HG03354 (cell line): ENCODE results near the gene ZFP36L1.
"Not testable (repeated sequence)": the region's sequence is repeated elsewhere in the genome, so short reads cannot be mapped to it uniquely, and the experiment has no call there.

Experiments used
- ATAC-seq: cut with Tn5 transposase; IDR thresholded peaks from one replicate; pipeline ENCODE4 v1.9.1; 2021; ENCODE audit warnings: mild to moderate bottlenecking; ENCODE audit not compliant: unreplicated experiment, poor library complexity, severe bottlenecking

ZFP36L1 gene

GRCh38 chr14:68768316-68768715 lies 24.6 kb downstream of the ZFP36L1 start:
- no peak for ATAC-seq

- ATAC-seq = no peak
These were observed 25.6 kb downstream of the ZFP36L1 start for GRCh38 chr14:68767248-68767645.

DNA sequence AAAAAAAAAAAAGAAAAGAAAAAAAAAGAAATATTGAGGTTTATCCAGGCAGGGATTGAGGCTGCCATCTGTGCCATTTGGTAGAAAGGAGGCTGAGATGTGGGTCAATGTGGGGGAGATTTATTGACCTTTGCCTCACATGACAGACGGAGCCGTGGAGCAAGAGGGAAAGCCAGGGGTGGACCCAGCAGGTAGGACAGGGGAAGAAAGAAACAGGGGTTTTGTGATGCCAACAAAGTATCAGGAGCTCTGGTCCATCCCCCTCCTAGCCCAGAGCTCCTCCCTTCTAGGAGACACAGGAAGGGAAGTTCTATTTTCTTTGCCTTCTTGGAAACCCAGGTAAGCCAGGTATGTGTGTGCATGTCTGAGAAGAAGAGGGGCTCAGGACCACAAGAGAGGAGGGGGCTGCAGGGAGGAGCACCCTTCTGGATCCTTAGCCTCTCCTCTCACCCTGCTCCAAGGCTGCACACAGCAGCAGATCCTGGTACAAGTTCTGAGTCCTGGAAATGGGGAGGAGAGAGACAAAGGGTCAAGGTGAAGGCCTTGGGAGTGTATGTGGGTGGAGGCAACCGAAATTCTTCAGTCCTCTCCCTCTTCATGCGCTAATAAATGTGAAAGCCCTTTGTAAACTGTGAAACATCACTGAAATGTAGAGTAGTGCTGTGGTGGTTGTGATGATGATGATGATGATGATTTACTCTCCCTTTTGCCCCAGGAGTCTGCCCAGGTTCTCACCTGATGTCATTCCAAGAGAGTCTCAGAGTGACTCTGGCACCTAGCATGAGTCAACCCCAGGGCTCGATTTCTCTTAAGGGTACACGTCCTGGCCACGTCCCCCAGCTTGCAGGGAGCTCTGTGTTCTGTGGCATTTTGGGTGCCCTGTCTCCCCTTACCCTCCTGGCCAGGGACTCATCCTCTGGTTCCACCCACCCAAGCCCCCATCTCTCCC lies 26.3 kb downstream of the ZFP36L1 start:
- no peak for ATAC-seq

GRCh38 chr14:68763843-68764242 lies 29.0 kb downstream of the ZFP36L1 start:
- not testable (repeated sequence) for ATAC-seq

GRCh38 chr14:68762953-68763764 lies 29.7 kb downstream of the ZFP36L1 start:
- ATAC-seq = no peak

- ATAC-seq = no peak
These were observed 31.5 kb downstream of the ZFP36L1 start for GRCh38 chr14:68761391-68761790.

- ATAC-seq = no peak
These were observed 32.1 kb downstream of the ZFP36L1 start for GRCh38 chr14:68760761-68761160.

DNA sequence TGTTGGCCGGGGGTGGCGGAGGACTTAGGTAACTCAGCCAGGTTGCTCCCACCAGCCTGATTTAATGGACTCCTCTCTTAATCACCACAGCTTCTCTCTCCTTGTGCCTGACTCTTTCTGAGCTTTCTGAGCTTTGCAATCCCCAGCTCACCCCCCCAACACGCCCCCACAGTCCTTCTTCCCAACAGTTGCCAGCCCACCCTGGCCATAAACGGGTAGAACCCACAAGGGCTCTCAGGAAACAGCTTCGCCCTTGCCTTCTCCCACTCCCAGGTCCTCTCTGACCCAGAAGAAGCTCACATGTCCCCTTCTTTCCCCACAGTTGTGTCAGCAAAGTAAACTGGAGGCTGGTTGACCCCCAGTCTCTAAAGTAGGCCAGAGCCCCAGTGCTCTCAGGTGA lies 32.9 kb downstream of the ZFP36L1 start:
- ATAC-seq = no peak

DNA sequence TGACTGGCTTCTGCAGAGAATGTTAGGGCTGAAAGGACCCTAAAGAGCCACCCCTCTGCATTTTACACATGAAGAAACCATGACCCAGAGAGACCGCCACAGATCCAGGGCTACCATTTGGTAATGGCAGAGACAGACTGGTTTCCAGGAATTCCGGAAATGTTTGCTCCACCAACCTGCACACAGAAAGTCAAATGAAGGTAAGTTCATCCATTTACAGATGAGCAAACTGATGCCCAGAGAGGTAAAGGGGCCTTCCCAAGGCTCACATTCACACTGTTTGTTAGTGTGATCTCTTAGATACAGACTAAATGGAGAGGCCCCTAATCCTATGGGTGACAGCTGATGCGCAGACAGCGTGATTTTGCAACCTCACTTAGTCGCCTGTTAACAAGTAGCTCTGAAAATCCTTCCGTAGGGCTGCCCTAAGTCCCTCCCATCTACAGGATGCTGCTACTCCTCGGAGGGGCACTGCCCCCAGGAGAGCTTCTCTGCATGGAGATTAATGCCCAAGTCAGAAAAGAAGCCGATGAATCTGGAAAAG lies 33.8 kb downstream of the ZFP36L1 start:
- ATAC-seq = no peak

- ATAC-seq = no peak
These were observed 34.6 kb downstream of the ZFP36L1 start for GRCh38 chr14:68758301-68758700.

GRCh38 chr14:68757618-68758081 lies 35.2 kb downstream of the ZFP36L1 start:
- ATAC-seq = no peak

GRCh38 chr14:68756734-68757133 lies 36.1 kb downstream of the ZFP36L1 start:
- ATAC-seq = no peak

DNA sequence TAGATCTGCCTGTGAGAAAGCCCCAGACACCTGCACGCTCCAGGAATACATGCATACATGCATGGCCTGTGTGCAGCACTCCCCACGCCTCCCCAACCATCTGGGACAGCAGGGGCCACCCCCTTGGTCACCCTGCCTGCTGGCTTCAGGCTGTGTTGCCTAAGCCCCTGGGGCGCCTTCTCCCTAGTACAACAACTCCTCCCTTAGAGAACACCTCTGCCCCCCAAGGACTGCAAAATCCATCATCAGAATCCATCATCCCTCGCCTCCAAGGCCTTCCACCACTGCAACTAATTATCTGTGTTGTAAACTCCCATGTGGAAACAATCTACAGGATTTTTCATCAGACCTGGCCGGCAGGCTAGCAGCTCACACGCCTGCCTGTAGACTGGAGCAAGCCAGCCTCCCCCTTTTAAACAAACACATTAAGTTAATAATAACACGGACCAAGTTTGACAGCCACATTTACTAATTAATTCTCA lies 36.8 kb downstream of the ZFP36L1 start:
- ATAC-seq = no peak

- ATAC-seq = no peak
These were observed 37.9 kb downstream of the ZFP36L1 start for GRCh38 chr14:68755016-68755353.

GRCh38 chr14:68753690-68754089 lies 39.2 kb downstream of the ZFP36L1 start:
- no peak for ATAC-seq

DNA sequence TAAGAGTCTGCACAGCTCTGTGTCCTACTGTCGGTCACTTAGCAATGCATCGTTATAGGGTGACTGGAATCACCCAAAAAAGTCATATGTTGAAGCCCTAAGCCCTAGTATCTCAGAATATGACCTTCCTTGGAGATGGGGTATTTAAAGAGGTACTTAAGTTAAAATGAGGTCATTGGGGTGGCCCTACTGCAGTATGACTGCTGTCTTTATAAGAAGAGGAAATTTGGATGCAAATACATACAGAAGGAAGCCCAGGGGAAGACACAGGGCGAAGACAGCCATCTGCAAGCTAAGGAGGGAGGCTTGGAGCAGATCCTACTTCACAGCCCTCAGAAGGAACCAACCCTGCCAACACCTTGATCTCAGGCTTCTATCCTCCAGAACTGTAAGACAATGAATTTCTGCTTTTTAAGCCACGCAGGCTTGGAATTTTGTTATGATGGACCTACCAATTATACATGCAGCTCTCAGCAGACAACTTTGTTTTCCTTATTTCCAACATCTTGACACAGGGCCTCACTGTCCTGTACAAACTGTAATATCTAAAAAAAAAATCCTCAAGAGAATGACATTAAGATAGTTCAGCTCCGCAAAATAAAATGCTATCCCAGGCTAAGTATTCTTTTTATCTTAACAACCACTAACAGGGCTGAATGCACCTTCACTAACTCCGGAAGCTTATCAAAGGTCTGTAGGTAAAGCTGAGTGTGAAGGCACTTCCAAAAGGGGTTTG lies 40.4 kb downstream of the ZFP36L1 start:
- no peak for ATAC-seq

DNA sequence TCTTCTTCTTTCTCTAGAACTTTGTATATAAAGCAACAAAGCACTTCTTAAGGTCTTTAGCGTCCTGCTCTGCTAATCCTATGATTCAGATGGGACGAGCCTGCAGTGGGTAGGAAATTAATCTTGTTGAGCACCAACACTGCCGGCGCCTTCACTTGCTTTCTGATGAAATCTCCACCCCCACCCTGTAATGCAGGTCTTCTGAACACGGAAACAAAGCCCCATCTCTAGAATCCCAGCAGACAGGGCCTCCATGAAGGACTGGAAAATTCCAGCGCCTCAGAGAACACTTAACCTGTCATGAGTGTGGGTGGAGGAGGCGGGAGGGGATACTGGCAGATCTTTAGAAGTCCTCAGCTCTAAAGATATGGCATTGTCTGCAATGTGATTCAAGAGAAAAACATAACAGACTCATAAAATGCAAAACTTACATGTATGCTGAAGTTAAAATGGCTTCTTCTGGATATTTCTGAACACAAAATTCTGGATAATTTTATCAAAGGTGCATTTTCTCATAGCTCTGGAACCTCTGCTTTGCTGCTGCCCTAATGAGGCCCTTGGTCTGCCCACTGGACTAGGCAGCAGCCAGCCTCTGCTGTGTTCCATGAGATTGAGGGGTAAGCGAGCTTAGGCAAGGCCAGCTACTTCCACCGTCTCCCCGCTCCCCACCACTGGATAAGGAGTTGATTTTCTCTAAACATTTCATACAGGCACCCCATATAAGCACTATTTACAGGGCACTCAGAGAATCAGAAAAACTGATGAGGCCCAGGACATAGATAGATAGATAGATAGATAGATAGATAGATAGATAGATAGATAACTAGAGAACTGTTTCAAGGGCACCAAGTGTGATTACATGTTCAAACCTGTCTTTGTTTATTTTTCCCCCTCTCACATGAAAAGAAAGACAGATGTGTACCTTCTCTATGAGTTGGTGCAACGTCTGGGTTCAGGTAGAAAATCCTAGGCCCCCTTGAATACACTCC lies 43.1 kb downstream of the ZFP36L1 start:
- no peak for ATAC-seq

DNA sequence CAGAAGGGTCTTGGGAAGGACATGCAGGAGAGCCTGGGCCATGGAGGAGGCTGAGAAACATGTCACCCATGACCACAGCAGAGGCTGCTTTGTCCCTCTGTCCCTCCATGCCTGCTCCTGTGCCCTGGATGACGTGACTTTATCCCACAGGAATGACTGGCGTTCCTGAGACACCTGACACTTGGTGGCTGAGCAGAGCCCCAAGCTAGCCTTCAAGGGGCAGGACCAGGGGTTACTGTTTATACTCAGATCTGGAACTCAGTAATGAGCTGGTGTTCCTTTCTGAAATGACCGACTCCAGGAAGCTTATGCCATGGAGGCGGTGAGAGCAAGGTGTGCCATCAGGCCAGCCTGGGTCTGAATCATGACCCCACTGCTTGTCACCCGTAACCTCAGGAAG lies 44.2 kb downstream of the ZFP36L1 start:
- ATAC-seq = no peak

DNA sequence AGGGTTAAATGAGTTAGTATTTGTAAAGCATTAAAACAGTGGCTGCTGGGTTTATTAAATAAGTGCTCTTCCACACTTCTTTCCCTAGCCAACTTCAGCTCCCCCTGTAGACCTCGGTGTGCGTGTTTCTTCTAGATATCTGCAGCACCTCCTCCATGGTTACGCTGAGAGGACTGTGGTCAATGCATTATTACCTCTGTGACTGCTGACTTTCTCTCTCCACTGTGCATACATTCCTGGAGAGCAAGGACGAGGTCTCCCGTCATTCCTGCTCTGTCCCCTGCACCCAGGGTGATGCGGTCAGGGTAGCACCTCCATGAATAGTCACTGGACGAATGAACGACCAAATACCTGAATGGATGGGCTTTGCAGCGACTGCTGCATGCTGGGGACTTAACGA lies 44.6 kb downstream of the ZFP36L1 start:
- ATAC-seq = no peak
